ENCODE measurements around the gene CACHD1. TPM values are rescaled to one million over a fixed set of nuclear protein-coding genes. Genes with fewer than 3 reads are reported as not detected.
A peak's percentile ranks its signal among the peaks of the same experiment; 100 is the strongest.

The CACHD1 gene
- total RNA-seq, 1 donor from 2014 or later = 0.23 TPM

DNA sequence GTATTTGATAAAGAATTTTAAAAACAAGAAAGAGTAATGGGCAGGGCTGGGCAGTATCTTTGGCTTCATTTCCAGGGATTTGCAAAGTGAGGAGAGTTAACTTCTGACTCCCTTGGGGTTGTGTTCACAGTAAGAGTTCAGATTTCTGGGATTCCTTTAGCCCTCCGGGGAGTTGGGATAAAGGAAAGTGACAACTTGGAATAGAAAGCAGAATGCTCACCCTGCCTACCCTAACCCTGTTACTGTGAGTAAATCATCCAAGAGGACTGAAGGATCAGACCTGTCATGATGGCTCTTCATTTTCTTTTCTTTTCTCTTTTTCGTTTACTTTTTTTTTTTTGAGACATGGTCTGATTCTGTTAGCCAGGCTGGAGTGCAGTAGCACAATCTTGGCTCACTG lies 76.1 kb downstream of the CACHD1 start:
- no peak for DNase-seq
- no peaks in the 10 kb centered on the region for H3K36me3 Mint-ChIP-seq (ENCODE audit: low read depth)
- peaks cover 30% of the 10 kb centered on the region for H3K4me1 Mint-ChIP-seq
- H3K27ac Mint-ChIP-seq = no peak overlapping the region
- peaks cover 30% of the 10 kb centered on the region for H3K27me3 Mint-ChIP-seq
- H3K4me3 Mint-ChIP-seq = no peak overlapping the region
- H3K9me3 Mint-ChIP-seq = no peaks in the 10 kb centered on the region
- intact Hi-C loops (cut with micrococcal nuclease) = no loop called here

GRCh38 chr1:64549464-64550239 lies 79.7 kb downstream of the CACHD1 start:
- no peaks in the 10 kb centered on the region for H3K36me3 Mint-ChIP-seq (ENCODE audit: low read depth)
- H3K27ac Mint-ChIP-seq = no peak overlapping the region
- H3K9me3 Mint-ChIP-seq = no peaks in the 10 kb centered on the region
- intact Hi-C loops (cut with micrococcal nuclease) = loop anchor here (5.0 kb wide), 1 partner anchor 77 kb away; the partner anchor contains the start of gene CACHD1
- DNase-seq = no peak
- H3K4me1 Mint-ChIP-seq = peaks cover 24% of the 10 kb centered on the region
- H3K4me3 Mint-ChIP-seq = no peak overlapping the region
- peaks cover 42% of the 10 kb centered on the region for H3K27me3 Mint-ChIP-seq

- DNase-seq = peak; percentile 76
- H3K27ac Mint-ChIP-seq = no peak overlapping the region
- H3K27me3 Mint-ChIP-seq = peaks cover 41% of the 10 kb centered on the region
- peaks cover 16% of the 10 kb centered on the region for H3K4me1 Mint-ChIP-seq
- H3K36me3 Mint-ChIP-seq (ENCODE audit: low read depth) = no peaks in the 10 kb centered on the region
- H3K9me3 Mint-ChIP-seq = no peaks in the 10 kb centered on the region
- intact Hi-C loops (cut with micrococcal nuclease) = loop anchor here (5.0 kb wide), 1 partner anchor 78 kb away; the partner anchor contains the start of gene CACHD1
- no peak overlapping the region for H3K4me3 Mint-ChIP-seq
These were observed 80.6 kb downstream of the CACHD1 start for GRCh38 chr1:64550510-64550909.

- Mint-ChIP-seq H3K36me3 (ENCODE audit: low read depth) (no peaks in the 10 kb centered on the region), H3K4me3 (no peak overlapping the region), H3K4me1 (peaks cover 15% of the 10 kb centered on the region), H3K9me3 (no peaks in the 10 kb centered on the region), H3K27ac (no peak overlapping the region), H3K27me3 (peaks cover 44% of the 10 kb centered on the region)
- DNase-seq = no peak
- intact Hi-C loops (cut with micrococcal nuclease) = loop anchor here (5.0 kb wide), 1 partner anchor 79 kb away; the partner anchor contains the start of gene CACHD1
These were observed 81.1 kb downstream of the CACHD1 start for GRCh38 chr1:64550946-64551605.

GRCh38 chr1:64553285-64553684 lies 83.4 kb downstream of the CACHD1 start:
- no peak for DNase-seq
- H3K4me1 Mint-ChIP-seq = peaks cover 15% of the 10 kb centered on the region
- intact Hi-C loops (cut with micrococcal nuclease) = loop anchor here (5.0 kb wide), 1 partner anchor 81 kb away; the partner anchor contains the start of gene CACHD1
- H3K36me3 Mint-ChIP-seq (ENCODE audit: low read depth) = no peaks in the 10 kb centered on the region
- H3K27ac Mint-ChIP-seq = no peak overlapping the region
- peaks cover 41% of the 10 kb centered on the region for H3K27me3 Mint-ChIP-seq
- no peaks in the 10 kb centered on the region for H3K9me3 Mint-ChIP-seq
- H3K4me3 Mint-ChIP-seq = no peak overlapping the region

DNA sequence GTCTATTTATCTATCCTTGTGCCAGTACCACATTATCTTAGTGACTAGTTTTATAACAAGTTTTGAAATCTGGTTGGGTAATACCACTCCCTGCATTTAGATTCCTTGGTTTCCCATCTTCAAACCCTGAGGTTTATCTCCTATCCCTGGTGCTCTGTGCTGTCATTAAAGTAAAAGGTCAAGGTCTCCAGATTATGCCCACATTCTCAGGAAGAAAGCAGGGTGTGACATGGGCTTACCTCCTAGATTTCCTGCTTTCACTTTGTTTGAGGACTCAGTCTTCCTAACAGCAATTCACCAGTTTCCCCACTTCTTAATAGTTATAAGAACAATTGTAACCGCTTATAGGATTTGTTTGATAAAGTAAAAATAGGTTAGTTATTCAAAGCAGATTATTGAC lies 86.0 kb downstream of the CACHD1 start:
- intact Hi-C loops (cut with micrococcal nuclease) = no loop called here
- Mint-ChIP-seq H3K27ac (no peak overlapping the region), H3K4me1 (peaks cover 4% of the 10 kb centered on the region), H3K27me3 (peaks cover 41% of the 10 kb centered on the region), H3K9me3 (no peaks in the 10 kb centered on the region), H3K4me3 (no peak overlapping the region), H3K36me3 (ENCODE audit: low read depth) (no peaks in the 10 kb centered on the region)
- no peak for DNase-seq

- Mint-ChIP-seq H3K27ac (no peak overlapping the region), H3K4me1 (no peaks in the 10 kb centered on the region), H3K27me3 (peaks cover 30% of the 10 kb centered on the region), H3K9me3 (no peaks in the 10 kb centered on the region), H3K4me3 (no peak overlapping the region), H3K36me3 (ENCODE audit: low read depth) (no peaks in the 10 kb centered on the region)
- intact Hi-C loops (cut with micrococcal nuclease) = no loop called here
- no peak for DNase-seq
These were observed 92.1 kb downstream of the CACHD1 start for GRCh38 chr1:64561993-64562392.

- no peaks in the 10 kb centered on the region for H3K4me1 Mint-ChIP-seq
These were observed 94.1 kb downstream of the CACHD1 start for GRCh38 chr1:64563958-64564565.

DNA sequence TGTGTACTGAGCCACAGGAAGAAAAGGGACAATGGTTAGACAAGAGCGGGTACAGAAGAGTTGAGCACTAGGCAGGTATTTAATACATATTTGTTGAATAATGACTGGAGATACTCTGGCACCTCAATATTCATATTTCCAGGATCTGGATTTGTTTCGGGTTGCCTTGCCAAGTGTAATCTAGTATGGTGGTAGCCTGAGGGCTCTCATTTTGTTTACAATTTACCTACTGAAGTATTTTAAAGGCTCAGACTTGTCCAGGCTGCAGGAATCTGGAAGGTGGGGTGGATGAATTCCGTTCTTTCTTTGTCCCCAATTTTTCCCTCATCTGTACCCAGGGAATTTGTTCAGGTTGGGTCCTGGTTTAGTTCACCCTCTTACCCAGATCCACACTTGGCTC lies 95.0 kb downstream of the CACHD1 start:
- Mint-ChIP-seq H3K36me3 (ENCODE audit: low read depth) (no peaks in the 10 kb centered on the region), H3K4me3 (no peak overlapping the region), H3K27me3 (peaks cover 20% of the 10 kb centered on the region), H3K27ac (no peak overlapping the region), H3K9me3 (no peaks in the 10 kb centered on the region), H3K4me1 (no peaks in the 10 kb centered on the region)
- intact Hi-C loops (cut with micrococcal nuclease) = no loop called here
- DNase-seq = no peak

More at GRCh38 chr1:64563958-64564565, 94.1 kb downstream of the CACHD1 start:
- Mint-ChIP-seq H3K27me3 (peaks cover 28% of the 10 kb centered on the region), H3K36me3 (ENCODE audit: low read depth) (no peaks in the 10 kb centered on the region), H3K9me3 (no peaks in the 10 kb centered on the region), H3K4me3 (no peak overlapping the region), H3K27ac (no peak overlapping the region)
- intact Hi-C loops (cut with micrococcal nuclease) = no loop called here
- DNase-seq = no peak

GRCh38 chr1:64567426-64568170 lies 97.7 kb downstream of the CACHD1 start:
- Mint-ChIP-seq H3K27me3 (peaks cover 10% of the 10 kb centered on the region), H3K4me1 (no peaks in the 10 kb centered on the region), H3K4me3 (no peak overlapping the region), H3K27ac (no peak overlapping the region), H3K36me3 (ENCODE audit: low read depth) (no peaks in the 10 kb centered on the region), H3K9me3 (no peaks in the 10 kb centered on the region)
- DNase-seq = no peak
- intact Hi-C loops (cut with micrococcal nuclease) = no loop called here

GRCh38 chr1:64568171-64568450 lies 98.2 kb downstream of the CACHD1 start:
- Mint-ChIP-seq H3K27me3 (peaks cover 8% of the 10 kb centered on the region), H3K4me1 (no peaks in the 10 kb centered on the region), H3K27ac (no peak overlapping the region), H3K36me3 (ENCODE audit: low read depth) (no peaks in the 10 kb centered on the region), H3K9me3 (no peaks in the 10 kb centered on the region), H3K4me3 (no peak overlapping the region)
- no peak for DNase-seq
- intact Hi-C loops (cut with micrococcal nuclease) = no loop called here

GRCh38 chr1:64569411-64569810 lies 99.5 kb downstream of the CACHD1 start:
- peaks cover 6% of the 10 kb centered on the region for H3K27me3 Mint-ChIP-seq
- no peak overlapping the region for H3K27ac Mint-ChIP-seq
- no peak for DNase-seq
- no peak overlapping the region for H3K4me3 Mint-ChIP-seq
- no peaks in the 10 kb centered on the region for H3K36me3 Mint-ChIP-seq (ENCODE audit: low read depth)
- no peaks in the 10 kb centered on the region for H3K4me1 Mint-ChIP-seq
- intact Hi-C loops (cut with micrococcal nuclease) = no loop called here
- H3K9me3 Mint-ChIP-seq = no peaks in the 10 kb centered on the region

GRCh38 chr1:64570267-64570855 lies 100.4 kb downstream of the CACHD1 start:
- H3K4me3 Mint-ChIP-seq = no peak overlapping the region
- no peaks in the 10 kb centered on the region for H3K36me3 Mint-ChIP-seq (ENCODE audit: low read depth)
- H3K9me3 Mint-ChIP-seq = no peaks in the 10 kb centered on the region
- H3K27me3 Mint-ChIP-seq = peaks cover 6% of the 10 kb centered on the region
- no peaks in the 10 kb centered on the region for H3K4me1 Mint-ChIP-seq
- DNase-seq = no peak
- H3K27ac Mint-ChIP-seq = no peak overlapping the region
- intact Hi-C loops (cut with micrococcal nuclease) = no loop called here
